ENCODE data around the gene MPI.
"Not testable (repeated sequence)": the region's sequence is repeated elsewhere in the genome, so short reads cannot be mapped to it uniquely, and the experiment has no call there.

MPI gene

DNA sequence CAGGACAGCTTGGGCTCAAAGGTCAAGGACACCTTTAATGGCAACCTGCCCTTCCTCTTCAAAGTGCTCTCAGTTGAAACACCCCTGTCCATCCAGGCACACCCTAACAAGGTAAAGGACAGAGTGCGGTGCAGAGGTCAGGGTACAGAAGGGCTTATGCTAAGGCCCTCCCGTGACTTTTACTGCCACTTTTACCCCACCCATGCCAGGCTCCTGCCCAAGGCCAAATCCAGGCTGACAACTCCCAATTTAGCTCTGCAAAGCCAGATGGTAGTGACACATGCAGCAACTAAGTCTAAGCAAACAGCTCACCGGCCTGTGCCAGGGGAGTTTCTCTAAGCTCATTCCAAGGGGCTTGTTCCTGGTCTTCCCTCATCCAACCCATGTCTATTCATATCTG lies 1.6 kb downstream of the MPI start:
- DNase-seq (ENCODE audit: low spot score) = no peak

DNA sequence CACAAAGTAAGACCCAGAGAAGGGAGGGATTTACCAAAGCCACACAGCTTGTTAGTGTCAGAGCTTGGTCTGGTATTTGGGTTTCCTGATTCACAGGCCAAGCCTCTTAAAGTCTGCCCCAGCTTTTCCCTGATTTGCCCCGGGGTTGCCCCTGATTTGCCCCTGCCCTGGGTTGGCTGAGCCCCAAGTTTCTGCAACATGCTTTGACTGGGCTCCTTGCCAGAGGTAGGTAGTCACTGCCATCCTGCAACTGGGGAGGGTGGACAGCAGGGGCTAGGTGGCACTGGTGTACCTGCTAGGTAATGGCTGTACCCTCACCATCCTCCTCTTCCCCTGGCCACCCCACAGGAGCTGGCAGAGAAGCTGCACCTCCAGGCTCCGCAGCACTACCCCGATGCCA lies 2.5 kb downstream of the MPI start:
- no peak for DNase-seq (ENCODE audit: low spot score)

DNA sequence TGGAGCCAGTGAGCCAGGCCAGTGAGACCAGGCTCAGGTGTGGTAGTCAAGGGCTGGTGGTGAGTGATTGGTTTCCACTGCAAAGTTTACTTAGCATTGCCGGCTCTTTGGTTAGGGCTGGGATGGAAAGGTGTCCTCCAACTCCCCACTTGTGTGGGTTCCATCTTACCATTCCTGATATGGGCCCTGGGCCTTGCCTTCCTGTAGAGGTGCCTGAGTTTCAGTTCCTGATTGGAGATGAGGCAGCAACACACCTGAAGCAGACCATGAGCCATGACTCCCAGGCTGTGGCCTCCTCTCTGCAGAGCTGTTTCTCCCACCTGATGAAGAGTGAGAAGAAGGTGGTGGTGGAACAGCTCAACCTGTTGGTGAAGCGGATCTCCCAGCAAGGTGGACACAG lies 3.1 kb downstream of the MPI start:
- no peak for DNase-seq (ENCODE audit: low spot score)

DNA sequence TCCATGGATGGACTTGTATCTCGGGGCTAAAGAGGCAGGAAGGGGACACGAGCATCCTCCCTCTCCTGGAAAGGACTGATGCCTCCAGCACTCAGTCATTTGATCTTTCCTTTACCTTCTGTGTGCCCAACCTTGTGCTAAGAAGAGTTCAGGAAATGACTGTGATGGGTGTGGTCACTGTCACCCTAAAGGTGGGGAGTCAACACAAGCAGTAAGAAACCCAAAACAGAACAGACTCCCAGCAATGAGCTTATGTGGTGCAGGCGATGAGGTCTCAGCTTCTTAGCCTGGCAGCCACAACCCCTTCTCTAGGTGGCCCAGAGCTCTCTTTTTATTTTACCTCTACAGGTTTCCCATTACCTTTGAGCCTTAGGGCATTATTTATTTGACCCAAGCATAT lies 3.8 kb downstream of the MPI start:
- peak; percentile 75 for DNase-seq (ENCODE audit: low spot score)

DNA sequence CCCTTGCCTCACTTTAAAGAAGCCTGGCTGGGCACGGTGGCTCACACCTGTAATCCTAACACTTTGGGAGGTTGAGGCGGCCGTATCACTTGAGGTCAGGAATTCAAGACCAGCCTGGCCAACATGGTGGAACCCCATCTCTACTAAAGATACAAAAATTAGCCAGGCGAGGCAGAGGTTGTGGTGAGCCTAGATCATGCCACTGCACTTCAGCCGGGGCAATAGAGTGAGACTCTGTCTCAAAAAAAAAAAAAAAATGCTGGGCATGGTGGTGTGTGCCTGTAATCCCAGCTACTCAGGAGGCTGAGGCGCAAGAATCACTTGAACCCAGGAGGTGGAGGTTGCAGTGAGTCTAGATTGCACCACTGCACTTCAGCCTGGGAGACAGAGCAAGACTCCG lies 4.5 kb downstream of the MPI start:
- DNase-seq (ENCODE audit: low spot score) = not testable (repeated sequence)

DNA sequence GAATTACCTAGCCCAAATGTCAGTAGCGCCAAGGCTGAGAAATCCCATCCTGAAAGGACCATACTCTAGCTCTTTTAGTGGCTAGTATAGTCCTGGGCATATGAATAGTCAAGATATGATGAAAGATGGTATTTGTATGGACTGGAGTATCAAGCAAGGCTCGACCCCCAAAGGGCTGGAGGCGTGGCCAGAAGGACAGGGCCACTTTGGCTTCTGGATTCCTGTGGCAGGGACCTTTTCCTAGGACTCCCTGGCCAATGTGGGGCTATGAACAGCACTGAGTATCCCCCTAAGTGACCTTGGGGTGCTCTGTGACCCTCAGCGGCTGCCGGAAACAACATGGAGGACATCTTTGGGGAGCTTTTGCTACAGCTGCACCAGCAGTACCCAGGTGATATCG lies 6.0 kb downstream of the MPI start:
- no peak for DNase-seq (ENCODE audit: low spot score)

DNA sequence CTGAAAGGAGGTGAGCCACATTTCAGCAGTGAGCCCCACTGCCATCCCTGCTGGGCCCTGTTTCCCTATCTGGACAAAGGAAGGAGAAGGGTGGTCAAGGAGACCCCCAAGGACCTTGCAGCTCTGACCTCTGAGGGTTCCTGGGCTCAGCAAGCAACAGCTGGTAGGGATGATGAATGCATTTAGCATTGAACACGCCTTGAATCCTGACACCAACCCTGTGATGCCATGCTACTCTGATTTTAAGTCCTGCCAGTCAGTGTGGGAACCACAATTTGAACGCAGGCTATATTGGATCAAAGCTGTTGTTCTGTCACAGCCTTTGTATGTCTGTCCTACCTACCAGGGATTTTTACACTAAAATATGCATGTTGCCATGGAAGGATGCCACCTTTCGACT lies 6.5 kb downstream of the MPI start:
- no peak for DNase-seq (ENCODE audit: low spot score)

DNA sequence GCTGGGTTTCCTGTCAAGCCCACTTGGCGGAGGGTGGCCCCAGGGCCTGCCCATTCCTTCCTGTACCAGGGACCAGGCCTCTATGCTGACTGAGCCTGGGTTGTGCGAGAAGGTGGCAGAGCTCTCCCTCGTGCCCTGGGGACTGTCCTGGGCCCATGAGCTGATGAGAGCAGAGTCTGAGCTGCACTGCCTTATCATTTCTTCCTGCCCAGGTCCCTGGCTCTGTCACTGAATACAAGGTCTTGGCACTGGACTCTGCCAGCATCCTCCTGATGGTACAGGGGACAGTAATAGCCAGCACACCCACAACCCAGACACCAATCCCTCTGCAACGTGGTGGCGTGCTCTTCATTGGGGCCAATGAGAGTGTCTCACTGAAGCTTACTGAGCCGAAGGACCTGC lies 7.5 kb downstream of the MPI start:
- no peak for DNase-seq (ENCODE audit: low spot score)

DNA sequence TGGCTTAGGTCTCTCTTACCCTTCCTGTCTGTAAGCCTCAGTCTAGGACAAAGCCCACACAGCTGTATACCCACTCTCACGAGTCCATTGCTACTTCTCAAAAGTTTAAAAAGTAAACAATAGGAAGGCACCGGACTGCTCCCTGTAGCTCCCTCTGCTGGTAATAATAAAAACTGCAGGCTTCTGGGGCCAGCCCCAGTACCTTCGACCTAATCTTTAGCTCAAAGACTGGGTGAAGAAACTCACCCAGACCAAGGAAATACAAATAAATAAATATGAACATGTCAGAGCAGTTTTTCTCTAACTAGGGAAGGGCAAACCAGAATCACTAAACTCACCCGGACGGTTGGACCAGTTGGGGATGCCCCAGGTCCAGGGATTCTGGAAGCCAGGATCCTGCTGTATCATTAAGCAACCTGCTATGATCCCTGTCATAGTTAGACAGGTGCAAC lies 11.8 kb downstream of the MPI start:
- peak; percentile 80 for DNase-seq (ENCODE audit: low spot score)

DNA sequence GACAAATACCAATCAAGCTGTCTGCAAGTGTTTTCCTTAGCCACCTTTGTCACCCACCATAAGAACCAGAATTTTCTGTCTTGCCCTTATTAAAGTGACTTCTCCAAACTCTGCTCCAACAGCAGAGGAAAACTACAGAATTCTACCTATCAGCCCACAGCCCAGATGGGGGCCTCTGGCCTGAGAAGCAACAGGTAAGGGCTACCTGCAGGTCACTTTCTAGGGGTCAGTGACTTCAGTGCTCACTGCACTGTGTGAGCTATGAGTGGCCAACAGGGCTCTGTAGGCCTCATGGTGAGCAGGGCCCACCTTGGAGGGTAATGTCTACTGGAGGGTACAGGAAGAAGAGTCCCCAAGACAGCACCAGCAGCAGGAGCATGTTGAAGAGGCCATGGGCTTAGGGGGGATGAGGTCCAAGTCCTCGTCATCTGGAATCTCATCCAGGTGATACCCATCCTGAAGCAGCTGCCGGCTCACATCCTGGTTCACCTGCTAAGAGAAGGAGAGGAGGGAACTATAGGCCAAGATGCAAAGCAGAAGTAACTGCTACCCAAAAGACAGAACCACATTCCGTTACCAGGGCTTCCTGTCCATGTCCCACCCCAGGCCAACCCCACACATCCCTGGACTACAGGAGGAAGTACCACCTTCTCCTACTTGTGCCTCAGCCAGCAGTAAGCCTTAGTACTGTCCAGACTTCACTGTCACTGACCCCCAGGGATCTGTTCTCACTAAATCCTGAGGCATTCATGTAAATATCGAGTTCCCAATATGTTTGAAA lies 12.6 kb downstream of the MPI start:
- no peak for DNase-seq (ENCODE audit: low spot score)

DNA sequence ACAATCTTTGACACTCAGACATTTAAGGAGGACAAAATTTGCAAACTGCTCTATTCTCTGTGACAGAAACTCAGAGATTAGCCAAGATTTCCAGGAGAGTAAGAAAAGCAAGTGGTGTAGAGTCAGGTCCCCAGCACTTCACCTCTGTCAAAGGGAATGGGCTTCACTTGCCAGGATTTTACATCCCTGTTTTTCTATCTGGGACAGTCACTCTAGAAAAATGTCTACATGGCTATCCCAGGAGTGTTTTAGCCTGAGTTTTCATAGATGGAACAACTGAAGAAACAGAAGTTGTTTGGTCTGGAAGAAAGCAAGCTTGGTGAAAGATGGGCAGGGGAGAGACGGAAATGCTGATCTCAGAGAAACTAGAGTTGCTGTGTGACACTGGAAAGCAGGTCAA lies 13.8 kb downstream of the MPI start:
- DNase-seq (ENCODE audit: low spot score) = no peak

DNA sequence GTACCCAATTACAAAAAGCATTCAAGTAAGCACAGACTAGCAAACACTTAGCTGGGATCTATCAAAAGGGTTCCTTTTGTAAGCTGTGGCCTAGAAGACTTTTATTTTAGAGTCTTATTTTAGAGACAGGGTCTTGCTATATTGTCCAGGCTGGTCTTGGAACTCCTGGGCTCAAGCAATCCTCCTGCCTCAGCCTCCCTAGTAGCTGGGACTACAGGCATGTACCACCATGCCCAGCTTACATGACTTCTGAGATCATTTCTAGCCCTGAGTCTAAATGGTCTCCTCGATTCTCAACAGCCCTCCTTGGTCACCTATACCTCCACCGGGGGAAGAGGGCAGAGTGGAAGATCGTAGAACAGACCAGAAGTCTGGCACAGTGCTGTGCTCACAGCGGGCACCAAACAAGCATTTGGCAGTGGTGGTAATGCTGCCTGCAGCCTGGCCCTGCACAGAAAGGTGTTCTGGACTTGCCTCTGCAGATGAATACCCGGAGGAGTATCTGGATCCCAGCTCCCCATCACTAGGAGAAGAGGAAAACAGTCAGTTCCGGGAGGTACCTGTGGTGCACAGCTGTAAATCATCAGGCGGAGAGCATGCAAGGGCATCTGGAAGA lies 14.5 kb downstream of the MPI start:
- no peak for DNase-seq (ENCODE audit: low spot score)

DNA sequence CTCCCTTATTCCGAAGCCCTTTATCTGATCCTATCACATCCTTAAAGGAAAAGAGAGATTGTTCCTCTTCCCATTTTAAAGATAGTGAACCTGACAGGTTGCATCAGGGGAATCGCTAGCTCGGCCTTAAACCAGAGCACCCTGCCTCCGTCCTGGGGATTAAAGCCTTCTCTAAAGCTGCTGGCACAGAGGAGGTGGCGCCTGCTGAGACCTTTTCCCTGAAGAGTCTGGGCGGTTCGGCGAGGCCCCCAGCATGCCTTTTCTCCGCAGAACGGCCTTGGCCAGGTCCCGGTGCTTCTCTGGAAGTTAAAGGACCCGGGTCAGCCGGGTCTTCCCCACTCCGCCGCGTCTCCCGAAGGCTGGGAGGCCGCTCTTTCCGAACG lies 16.2 kb downstream of the MPI start:
- DNase-seq (ENCODE audit: low spot score) = peak; percentile 21

DNA sequence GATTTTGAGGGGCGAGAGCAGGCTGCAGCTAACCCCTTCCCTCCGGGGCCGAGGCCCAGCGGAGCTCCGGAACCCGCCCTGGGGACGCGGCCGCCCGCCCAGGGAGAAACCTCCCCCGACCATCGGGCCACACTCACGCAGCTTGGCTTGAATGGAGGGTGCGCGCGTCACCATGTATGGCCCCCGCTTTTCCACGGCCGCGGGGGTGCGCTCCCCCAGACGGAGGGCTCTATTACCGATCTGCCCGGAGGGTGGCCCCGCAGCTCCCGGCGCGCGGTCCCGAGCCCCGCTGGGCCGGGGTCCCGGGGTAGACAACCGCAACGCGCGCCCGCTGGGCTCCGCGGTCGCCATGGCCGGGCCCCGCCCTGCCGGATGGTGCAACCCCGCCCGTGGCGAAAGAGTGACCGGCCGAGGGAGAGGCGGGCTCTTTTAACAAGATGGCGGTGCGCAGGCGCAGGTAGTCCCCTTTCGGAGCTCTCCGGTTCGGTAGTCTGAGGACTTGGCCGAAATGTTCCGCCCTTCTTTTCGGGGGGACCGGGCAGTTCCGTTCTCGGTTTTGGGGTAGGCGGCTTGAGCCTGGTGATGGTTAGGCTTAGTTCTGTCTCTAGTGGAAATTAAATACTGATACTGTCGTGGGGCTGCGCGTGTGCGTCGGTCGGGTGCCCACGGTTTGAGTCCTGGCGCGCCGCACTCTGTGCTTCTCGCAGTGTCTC lies 16.8 kb downstream of the MPI start, which contains the start of gene FAM219B:
Gene FAM219B, minus strand, starts transcription at position 402 of the 713 bp plus-strand sequence. Its CDS starts 51 bp downstream, at position 351.
- peak; percentile 73 for DNase-seq (ENCODE audit: low spot score)

DNA sequence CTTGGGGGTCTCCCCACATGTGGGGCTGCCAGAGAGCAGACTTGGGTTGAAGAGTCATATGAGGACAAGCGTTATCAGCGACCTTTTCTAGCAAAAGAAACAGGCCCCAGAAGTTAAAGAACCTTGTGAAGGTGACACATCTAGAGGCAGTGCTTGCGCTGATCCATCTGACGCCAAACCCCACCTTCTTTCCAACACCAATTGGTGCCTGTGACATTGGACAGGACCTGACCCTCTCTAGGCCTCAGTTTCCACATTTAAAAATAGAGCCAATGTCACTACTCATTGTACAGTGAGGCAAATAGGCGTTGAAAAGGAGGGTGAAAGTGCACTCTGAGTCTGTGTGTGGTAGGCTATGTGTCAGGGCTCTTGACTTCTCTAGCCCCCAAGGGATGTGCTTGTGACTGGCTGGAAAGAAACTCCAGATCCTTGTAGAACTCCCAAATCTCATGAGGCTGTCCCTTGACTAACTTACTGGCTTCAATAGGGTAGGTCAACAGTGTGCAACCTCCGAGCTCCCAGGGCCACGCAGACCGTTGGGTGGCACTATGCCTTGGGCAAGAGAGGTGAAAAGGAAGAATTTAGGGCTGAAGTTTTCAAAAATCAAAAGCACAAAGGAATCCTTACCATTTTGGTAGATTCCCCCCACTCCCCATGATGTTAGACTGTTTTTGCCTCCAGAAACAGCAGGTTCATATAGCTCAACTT lies 17.5 kb downstream of the MPI start:
- peak; percentile 15 for DNase-seq (ENCODE audit: low spot score)

DNA sequence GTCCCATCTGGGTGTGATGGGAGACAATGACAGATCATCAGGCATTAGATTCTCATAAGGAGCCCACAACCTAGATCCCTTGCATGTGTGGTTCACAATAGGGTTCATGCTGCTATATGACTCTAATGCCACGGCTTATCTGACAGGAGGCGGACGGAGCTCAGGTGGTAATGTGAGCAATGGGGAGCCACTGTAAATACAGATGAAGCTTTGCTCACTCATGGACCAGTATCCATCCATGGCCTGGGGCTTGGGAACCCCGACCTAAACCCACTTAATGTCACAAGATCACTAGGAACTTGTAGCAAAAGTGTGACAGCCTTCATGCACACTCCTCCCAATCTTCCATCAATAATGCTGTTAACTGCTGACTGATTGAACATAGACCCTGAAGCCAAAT lies 18.8 kb downstream of the MPI start:
- no peak for DNase-seq (ENCODE audit: low spot score)

DNA sequence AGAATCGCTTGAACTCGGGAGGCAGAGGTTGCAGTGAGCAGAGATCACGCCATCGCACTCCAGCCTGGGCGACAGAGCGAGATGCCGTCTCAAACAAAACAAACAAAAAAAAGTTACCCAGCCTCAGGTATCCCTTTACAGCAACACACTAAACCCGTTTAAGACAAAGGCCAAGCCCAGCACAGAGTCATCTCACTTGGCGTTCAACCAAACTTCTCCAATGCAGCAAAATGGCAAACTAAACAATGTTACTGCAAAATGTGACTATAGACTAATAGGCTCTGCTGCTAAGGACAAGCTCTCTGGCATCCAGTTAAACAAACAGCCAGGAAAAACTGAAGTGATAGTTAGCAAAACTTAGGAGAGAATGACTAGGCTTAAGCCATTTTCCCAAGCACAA lies 23.2 kb downstream of the MPI start:
- no peak for DNase-seq (ENCODE audit: low spot score)

DNA sequence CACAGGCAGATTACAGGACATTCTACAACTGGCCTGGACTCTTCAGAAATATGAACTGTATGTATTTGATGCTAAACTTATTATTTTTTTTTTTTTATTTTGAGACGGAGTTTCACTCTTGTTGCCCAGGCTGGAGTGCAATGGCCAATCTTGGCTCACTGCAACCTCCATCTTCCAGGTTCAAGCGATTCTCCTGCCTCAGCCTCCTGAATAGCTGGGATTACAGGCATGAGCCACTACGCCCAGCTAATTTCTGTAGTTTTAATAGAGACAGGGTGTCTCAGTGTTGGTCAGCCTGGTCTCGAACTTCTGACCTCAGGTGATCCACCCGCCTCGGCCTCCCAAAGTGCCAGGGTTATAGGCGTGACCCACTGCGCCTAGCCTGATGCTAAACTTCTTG lies 24.0 kb downstream of the MPI start:
- not testable (repeated sequence) for DNase-seq (ENCODE audit: low spot score)

DNA sequence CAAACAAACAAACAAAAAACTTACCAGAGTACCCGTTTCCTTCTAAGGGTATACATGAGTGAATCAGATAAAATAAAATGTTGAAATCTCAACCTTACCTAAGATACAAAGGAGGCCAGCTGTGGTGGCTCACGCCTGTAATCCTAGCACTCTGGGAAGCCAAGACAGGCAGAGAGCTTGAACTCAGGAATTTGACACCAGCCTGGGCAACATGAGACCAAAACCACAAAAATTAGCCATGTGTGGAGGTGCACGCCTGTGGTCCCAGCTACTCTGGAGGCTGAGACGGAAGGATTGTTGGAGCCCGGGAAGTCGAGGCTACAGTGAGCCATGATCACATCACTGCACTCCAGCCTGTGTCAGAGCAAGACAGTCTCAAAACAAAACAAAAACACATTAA lies 27.8 kb downstream of the MPI start:
- DNase-seq (ENCODE audit: low spot score) = no peak

DNA sequence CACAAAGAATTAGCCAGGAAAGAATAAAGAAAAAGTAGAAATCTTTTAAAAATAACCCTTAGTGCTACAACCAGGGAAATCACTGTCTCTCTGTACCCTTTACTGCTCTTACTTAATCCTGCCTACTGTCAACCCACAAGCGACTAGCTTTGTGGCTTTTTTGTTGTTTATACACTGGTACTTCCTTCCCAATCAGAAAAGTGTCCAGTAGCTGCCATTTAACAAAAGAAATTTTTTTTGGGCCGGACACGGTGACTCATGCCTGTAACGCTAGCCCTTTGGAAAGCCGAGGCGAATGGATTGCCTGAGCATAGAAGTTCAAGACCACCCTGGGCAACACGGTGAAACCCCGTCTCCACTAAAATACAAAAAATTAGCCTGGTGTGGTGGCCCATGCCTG lies 30.6 kb downstream of the MPI start:
- no peak for DNase-seq (ENCODE audit: low spot score)

DNA sequence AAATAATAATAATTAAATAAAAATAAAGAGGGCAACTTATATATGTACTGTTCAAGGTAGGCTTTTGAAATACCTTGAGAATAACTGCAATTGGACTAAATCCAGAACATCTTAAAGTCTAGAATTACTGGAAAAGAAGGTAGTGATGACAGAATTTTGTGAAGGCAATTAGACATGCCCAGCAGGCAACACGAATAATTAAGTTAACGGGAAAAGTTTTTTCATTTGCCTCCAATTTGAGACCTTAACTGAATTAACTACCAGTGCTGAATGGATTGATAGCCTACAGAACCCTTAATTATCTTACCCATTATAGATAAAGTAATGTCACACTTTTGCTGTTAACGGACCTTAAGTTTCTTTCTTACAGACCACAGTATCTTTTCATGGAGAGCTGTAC lies 34.7 kb downstream of the MPI start:
- DNase-seq (ENCODE audit: low spot score) = no peak

DNA sequence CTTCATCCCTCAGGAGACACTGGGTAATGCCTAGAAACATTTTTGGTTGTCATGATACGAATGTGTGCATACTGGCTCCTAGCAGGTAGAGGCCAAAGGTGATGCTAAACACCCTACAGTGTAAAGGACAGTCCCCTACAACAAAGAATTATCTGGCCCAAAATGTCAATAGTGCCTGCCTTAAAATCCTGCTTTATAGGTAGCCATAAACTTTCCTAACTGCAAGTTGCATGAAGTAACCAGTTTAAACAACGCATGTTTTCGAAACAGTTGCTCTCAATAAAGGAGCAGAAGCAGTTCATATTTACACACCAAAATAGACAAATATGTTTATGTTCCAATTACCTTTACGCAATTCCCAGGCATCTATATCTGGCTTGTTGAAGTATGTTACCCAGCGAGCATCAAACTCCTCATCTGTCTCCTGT lies 38.9 kb downstream of the MPI start:
- no peak for DNase-seq (ENCODE audit: low spot score)

DNA sequence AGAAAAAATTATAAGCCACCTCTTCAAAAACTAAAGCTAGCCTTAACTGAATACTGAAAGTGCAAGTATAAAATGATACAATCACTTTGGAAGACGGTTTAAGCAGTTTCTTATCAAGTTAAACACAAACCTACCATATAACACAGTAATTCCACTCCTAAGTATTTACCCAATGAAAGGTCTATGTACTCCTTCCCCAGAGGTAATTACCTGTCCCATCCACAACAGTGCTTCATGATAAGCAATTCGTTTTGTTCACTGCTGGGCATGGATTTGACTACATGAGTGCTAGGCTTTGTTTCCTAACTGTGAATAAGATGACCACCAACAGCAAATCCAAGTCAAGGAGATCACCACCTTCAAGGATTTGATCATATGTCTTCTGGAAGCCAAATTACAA lies 43.7 kb downstream of the MPI start:
- no peak for DNase-seq (ENCODE audit: low spot score)

Measured in CD4-positive, alpha-beta T cell treated with Interleukin-15 for 4 hours (primary cell).